Measurements from ENCODE around the gene GBF1. TPM values are rescaled to one million over a fixed set of nuclear protein-coding genes. Genes with fewer than 3 reads are reported as not detected.

GBF1 gene
- total and polyA plus RNA-seq, 4 donors, result 6.0 to 27.2 (median 15.2) TPM

DNA sequence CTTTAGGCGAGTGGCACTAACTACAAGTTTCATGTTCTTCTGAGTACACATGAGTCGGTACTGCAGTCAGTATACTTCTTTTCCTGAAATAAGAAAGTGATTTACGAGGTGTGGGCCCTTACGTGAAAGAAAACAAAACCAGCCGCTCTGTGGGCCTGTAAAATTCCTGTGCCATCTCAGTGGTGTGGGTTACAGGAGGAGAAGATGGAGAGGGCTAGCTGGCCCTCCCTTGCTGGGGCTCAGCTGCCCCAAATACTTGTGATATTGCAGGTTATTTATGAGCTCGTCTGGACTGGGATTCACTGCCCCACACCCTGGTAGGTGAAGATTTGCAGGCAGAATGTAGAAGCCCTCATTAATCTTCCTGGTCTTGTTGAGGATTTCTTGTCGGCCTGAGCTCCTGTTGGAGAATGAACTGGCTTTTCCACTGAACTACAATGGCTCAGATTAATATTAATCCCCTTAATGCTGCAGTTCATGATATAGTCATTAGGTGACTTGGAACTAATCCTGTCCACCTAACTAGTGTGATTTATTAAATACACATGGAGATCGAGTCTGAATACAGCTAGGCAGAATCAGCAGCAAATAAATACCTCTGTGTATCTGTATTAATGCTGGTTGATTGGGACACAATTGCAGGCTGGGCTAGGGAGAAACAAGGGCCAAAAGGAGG lies 68.0 kb downstream of the GBF1 start:
- Histone ChIP-seq H3K27ac (ENCODE audit: low read depth in 1 of 2, low read length in 2 of 2) (no peak overlapping the region), H3K9ac (ENCODE audit: low read depth in 1 of 2, low read length in 2 of 2) (no peak overlapping the region), H3K4me1 (ENCODE audit: control insufficient read depth in 4 of 4, insufficient read depth in 4 of 4, low read length in 3 of 4) (peaks cover 0 to 11% (median 6%) of the 10 kb centered on the region in 4 donors), H3K27me3 (ENCODE audit: control insufficient read depth in 4 of 4, insufficient read depth in 4 of 4, low read length in 3 of 4) (no peaks in the 10 kb centered on the region), H3K36me3 (ENCODE audit: control insufficient read depth in 4 of 4, insufficient read depth in 3 of 4, low read depth in 1 of 4, low read length in 3 of 4) (peaks cover 0 to 7% (median 0%) of the 10 kb centered on the region in 4 donors), H3K4me3 (ENCODE audit: low read depth in 1 of 3, low read length in 3 of 3) (no peak overlapping the region), H3K9me3 (ENCODE audit: control insufficient read depth in 4 of 4, low read length in 3 of 4) (no peaks in the 10 kb centered on the region)
- TF ChIP-seq TAF1 (conservative IDR thresholded peaks at IDR 0.05) (no peak), RXRA (IDR thresholded peaks at IDR 0.05) (no peak)
- DNase-seq (ENCODE audit: low spot score), result no peak
- WGBS, result 84% methylated on average over 8 of the region's 8 CpGs

DNA sequence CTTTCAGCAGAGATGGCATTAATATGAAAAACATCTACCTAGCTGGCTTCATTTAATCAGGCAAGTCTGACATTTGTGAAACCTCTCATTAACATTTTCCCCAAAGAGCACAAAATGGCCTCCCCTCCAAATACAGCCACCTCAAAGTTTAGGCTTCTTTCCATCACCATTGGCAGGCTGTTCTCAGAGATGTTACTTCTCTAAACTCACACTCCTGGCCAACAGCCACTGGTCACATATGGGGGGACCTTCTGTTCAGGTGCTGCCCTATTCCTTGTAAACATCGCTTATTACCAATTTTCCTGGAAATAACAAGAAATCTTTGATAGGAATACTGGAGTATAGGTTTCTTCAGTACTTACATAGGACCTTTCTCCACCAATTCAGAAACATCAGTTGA lies 69.5 kb downstream of the GBF1 start:
- no peak for TF ChIP-seq MAX (IDR thresholded peaks at IDR 0.05)
- TF ChIP-seq HNF4G (IDR thresholded peaks at IDR 0.05), result no peak
- no peak for TF ChIP-seq SP1 (IDR thresholded peaks at IDR 0.05)
- TF ChIP-seq GABPA (IDR thresholded peaks at IDR 0.05 in 1 of 2, conservative IDR thresholded peaks at IDR 0.05 in 1 of 2), result no peak
- no peak for TF ChIP-seq NR2F2 (IDR thresholded peaks at IDR 0.05)
- no peak for TF ChIP-seq RAD21 (IDR thresholded peaks at IDR 0.05)
- TF ChIP-seq FOXA2 (IDR thresholded peaks at IDR 0.05), result no peak
- TF ChIP-seq TAF1 (conservative IDR thresholded peaks at IDR 0.05), result no peak
- no peak for TF ChIP-seq RXRA (IDR thresholded peaks at IDR 0.05)
- no peak for TF ChIP-seq ZBTB33 (IDR thresholded peaks at IDR 0.05)
- WGBS, result 100% methylated on average over 1 of the region's 1 CpG

DNA sequence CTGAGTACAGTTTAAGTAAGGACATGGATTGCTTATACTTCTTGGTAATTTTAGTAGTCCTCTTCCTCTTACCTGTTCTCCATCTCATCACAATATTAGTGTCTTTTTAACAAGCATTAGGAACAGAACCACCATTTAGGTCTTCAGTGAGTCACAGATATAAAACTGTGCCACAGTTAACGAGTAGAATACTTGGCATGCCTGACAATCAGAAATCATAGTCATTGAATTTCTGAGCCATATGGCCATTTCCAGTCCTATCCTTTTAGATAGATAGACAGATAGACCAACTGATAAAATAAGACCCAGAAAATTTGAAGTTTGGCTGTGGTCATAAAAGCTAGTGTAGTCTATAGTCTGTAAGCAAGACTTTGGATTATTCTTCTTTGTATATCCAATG lies 71.1 kb downstream of the GBF1 start:
- WGBS, result 91% methylated on average over 1 of the region's 1 CpG
- H3K4me1 ChIP-seq (ENCODE audit: control insufficient read depth in 4 of 4, insufficient read depth in 4 of 4, low read length in 3 of 4), result no peaks in the 10 kb centered on the region
- TF ChIP-seq SP1 (IDR thresholded peaks at IDR 0.05) (no peak), REST (IDR thresholded peaks at IDR 0.05) (no peak), MAX (IDR thresholded peaks at IDR 0.05) (no peak), EGR1 (IDR thresholded peaks at IDR 0.05; ENCODE audit: low read depth in 2 of 2) (no peak), ZBTB33 (IDR thresholded peaks at IDR 0.05) (no peak), FOXA1 (IDR thresholded peaks at IDR 0.05) (no peak), JUND (IDR thresholded peaks at IDR 0.05) (no peak), FOXA2 (IDR thresholded peaks at IDR 0.05) (no peak), RAD21 (IDR thresholded peaks at IDR 0.05) (no peak), RXRA (IDR thresholded peaks at IDR 0.05) (no peak), CTCF (IDR thresholded peaks at IDR 0.05; ENCODE audit: low read depth, low read length, missing input control) (no peak), ATF3 (IDR thresholded peaks at IDR 0.05) (no peak)
- no peaks in the 10 kb centered on the region for H3K9me3 ChIP-seq (ENCODE audit: control insufficient read depth in 4 of 4, low read length in 3 of 4)
- H3K9ac ChIP-seq (ENCODE audit: low read depth in 1 of 2, low read length in 2 of 2), result no peak overlapping the region
- no peak overlapping the region for H3K4me3 ChIP-seq (ENCODE audit: low read depth in 1 of 3, low read length in 3 of 3)
- no peaks in the 10 kb centered on the region for H3K27me3 ChIP-seq (ENCODE audit: control insufficient read depth in 4 of 4, insufficient read depth in 4 of 4, low read length in 3 of 4)
- DNase-seq (ENCODE audit: low spot score), result no peak
- no peak overlapping the region for H3K27ac ChIP-seq (ENCODE audit: low read depth in 1 of 2, low read length in 2 of 2)
- peaks cover 0 to 7% (median 0%) of the 10 kb centered on the region in 4 donors for H3K36me3 ChIP-seq (ENCODE audit: control insufficient read depth in 4 of 4, insufficient read depth in 3 of 4, low read depth in 1 of 4, low read length in 3 of 4)

More for the DNA sequence above, 69.5 kb downstream of the GBF1 start:
- Histone ChIP-seq H3K27me3 (ENCODE audit: control insufficient read depth in 4 of 4, insufficient read depth in 4 of 4, low read length in 3 of 4) (no peaks in the 10 kb centered on the region), H3K9me3 (ENCODE audit: control insufficient read depth in 4 of 4, low read length in 3 of 4) (no peaks in the 10 kb centered on the region), H3K36me3 (ENCODE audit: control insufficient read depth in 4 of 4, insufficient read depth in 3 of 4, low read depth in 1 of 4, low read length in 3 of 4) (peaks cover 0 to 7% (median 0%) of the 10 kb centered on the region in 4 donors), H3K27ac (ENCODE audit: low read depth in 1 of 2, low read length in 2 of 2) (no peak overlapping the region), H3K4me1 (ENCODE audit: control insufficient read depth in 4 of 4, insufficient read depth in 4 of 4, low read length in 3 of 4) (peaks cover 0 to 9% (median 5%) of the 10 kb centered on the region in 4 donors), H3K9ac (ENCODE audit: low read depth in 1 of 2, low read length in 2 of 2) (no peak overlapping the region), H3K4me3 (ENCODE audit: low read depth in 1 of 3, low read length in 3 of 3) (no peak overlapping the region)
- DNase-seq (ENCODE audit: low spot score), result no peak
